Mammary epithelial cell (primary cell): ENCODE data around the gene IFNA21.
"Not testable (repeated sequence)": the region's sequence is repeated elsewhere in the genome, so short reads cannot be mapped to it uniquely, and the experiment has no call there.

Experiments
- EZH2 ChIP-seq: IDR thresholded peaks from 2 replicates; pipeline ENCODE4 v1.6.1; 2012; ENCODE audit warnings: low read length, inconsistent platforms, borderline replicate concordance
- TF ChIP-seq, protein P1 (sequence below), 2 donors: IDR thresholded peaks in 1 of 2; conservative IDR thresholded peaks in 1 of 2; 2 replicates each; pipeline ENCODE4 v1.5.1; 2011 to 2012; ENCODE audit warnings: inconsistent platforms in 2 of 2, low read length in 2 of 2, mild to moderate bottlenecking in 2 of 2, control low read depth in 1 of 2, low read depth in 1 of 2; ENCODE audit not compliant: insufficient read depth in 1 of 2; ENCODE audit errors: extremely low read depth in 1 of 2

DNA sequence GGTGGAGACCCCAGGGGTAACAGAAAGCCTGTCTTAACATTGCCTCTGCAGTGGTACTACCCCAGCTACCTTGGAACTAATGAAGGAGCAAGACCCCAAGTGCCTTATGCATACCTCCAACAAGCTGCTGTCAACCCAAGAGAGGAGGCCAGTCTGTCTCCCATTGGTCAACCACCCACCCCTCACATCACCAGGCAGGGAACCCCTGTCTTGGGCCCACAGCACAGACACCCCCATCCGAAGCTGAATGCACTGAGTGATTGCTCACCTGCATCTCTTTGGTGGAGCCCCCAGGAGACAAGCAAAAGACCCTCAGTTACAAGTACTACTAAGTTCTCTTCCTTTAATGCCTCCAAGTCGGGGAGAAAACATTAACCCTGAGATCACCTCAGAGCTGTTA lies 45.7 kb upstream of the IFNA21 start:
- TF ChIP-seq EZH2: not testable (repeated sequence)
- TF ChIP-seq, protein P1, sequence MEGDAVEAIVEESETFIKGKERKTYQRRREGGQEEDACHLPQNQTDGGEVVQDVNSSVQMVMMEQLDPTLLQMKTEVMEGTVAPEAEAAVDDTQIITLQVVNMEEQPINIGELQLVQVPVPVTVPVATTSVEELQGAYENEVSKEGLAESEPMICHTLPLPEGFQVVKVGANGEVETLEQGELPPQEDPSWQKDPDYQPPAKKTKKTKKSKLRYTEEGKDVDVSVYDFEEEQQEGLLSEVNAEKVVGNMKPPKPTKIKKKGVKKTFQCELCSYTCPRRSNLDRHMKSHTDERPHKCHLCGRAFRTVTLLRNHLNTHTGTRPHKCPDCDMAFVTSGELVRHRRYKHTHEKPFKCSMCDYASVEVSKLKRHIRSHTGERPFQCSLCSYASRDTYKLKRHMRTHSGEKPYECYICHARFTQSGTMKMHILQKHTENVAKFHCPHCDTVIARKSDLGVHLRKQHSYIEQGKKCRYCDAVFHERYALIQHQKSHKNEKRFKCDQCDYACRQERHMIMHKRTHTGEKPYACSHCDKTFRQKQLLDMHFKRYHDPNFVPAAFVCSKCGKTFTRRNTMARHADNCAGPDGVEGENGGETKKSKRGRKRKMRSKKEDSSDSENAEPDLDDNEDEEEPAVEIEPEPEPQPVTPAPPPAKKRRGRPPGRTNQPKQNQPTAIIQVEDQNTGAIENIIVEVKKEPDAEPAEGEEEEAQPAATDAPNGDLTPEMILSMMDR (conservative IDR thresholded peaks at IDR 0.05 in 1 of 2, IDR thresholded peaks at IDR 0.05 in 1 of 2; ENCODE audit: extremely low read depth in 1 of 2, insufficient read depth in 1 of 2, low read depth in 1 of 2, low read length in 2 of 2): not testable (repeated sequence)
